GM21576 (cell line): ENCODE results near the gene TRIM44.

Experiments used
- ATAC-seq: cut with Tn5 transposase; IDR thresholded peaks from one replicate; pipeline ENCODE4 v1.9.1; 2021; ENCODE audit warnings: mild to moderate bottlenecking, moderate library complexity; ENCODE audit not compliant: unreplicated experiment

Gene TRIM44

DNA sequence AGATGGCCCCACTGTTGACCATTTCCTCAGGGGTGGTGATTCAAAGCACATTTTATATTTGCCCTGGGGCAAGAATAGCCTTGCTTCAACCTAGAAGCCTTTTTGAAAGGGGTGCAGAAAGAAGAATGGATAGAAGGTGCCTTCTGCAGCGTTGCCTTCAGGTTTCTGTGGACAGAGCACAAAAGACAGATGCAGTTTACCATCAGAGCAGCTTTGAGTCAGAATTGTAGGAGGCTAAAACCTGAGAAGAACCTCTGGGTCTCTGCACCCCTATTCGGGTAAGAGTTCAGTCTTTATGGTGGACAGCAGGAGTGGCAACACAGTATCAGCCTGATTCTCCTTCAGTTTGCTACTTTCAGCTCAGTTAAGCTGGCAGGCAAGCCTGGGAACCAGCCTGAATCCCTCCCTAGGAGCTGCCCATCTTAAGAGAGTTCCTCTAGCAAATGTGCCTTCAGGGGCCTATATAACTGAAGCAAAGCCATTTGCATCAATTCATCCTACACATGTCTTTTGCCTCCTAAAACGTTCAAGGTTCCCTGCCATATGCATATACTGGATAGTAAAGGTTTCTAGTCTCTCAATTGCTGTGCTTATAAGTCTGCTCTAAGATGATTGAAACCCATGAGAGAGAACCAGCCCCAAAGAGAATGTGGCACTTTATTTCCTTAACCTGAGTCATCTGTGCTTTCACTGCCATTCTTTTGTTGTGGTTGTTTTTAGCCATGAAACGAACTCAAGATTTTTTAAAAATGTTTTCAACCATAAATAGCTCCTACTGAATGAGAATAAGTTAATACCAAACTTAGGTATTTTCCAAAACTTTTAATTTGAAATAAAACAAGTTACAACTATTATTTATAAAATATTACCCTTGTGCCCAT is 123.0 kb downstream of the TRIM44 start:
- ATAC-seq: peak; percentile 56

DNA sequence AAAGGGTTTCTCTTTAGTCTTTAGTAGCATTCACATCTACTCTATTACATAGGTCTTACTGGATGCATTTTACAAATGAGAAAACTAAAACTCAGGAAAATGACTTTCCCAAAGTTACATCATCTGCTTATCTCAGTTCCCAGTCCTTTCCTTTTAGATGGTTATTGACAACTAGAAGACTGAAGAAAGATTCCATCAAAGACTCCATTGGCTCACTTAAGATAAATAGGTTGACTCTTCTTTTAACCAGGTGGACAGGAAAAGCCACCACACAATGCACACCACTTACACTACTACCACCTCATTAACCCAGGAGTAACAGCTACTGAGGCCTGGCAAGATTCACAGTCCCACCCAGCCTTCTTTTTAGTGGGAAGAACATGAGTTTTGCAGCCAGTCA is 123.6 kb downstream of the TRIM44 start:
- ATAC-seq: no peak

DNA sequence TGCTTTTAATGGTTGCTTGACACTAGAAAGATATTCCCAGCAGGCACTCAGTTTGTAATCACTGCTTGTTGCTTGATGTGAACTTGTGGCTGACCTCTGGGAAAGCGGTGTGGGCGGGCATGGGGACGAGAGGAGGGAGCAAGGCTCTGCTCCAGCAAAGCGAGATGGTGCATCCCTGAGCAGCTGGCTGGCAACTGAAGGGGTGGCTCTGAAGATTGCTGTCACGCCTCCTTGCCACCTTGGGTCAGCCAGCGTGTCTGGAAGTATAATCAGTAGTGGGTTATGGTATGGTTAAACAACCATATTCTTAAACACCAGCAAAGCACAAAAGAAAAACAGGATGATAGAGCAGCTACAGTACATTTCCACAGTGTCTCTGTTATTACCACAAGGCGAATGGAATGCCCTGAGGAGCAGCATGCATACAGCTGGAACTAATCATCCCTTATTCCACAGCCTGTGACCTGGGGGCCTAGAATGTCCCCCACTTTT is 124.5 kb downstream of the TRIM44 start:
- ATAC-seq: no peak

DNA sequence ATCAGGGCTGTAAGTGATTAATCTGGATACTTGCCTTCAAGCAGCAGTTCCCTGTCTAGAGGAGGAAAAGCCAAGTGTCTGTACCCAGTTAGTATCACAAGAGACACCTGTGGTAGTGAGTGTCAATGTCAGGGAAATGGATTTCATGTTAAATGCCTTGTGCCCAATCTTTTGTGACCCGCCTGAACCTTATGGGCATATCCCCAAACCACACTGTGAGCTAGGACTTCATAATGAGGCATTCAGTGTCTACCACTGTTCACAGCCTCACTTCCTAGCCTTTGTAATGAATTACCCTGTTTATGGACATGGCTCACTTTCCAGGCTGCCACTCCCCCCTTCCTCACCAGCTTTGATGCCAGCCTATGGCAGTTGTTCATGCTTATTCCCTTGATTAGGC is 125.1 kb downstream of the TRIM44 start:
- no peak for ATAC-seq

DNA sequence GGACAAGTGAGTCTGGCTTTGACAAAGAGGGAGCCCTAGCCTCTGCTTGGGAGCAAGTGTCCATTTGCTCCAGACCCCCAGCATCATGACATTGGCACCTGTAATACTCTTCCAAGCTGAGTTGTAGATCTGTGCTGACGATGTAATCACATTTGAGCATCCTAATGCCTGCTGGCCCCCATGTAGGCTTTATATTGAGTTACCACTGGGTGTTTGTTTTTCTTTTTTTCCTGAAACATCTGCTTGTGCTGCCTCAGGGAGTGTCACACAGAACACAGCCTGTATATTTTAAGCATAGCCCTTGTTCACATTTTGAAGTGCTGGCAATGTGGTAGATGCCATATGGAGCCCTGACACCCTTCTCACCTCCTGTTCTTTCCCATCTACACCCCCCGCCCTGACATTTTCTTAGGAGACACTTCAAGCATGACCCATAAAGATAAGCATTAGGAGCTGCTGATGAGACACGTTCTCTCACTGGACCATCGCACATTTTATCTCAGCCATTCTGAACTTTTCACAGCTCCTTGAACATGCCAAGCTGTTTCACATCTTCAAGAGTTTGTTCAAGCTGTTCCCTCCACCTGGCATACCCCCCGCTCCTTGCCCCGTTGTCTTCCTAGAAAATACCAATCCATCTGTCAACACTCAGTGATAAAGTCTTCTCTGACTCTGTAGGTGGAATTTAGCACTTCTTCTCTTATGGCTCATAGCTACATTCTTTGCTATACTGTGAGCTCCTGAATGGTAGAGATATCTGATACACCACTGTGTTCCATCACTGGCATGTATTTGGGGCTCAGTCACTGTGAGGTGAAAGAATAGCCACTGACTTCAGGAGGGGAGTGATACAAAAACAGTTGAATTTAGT is 128.7 kb downstream of the TRIM44 start:
- no peak for ATAC-seq

DNA sequence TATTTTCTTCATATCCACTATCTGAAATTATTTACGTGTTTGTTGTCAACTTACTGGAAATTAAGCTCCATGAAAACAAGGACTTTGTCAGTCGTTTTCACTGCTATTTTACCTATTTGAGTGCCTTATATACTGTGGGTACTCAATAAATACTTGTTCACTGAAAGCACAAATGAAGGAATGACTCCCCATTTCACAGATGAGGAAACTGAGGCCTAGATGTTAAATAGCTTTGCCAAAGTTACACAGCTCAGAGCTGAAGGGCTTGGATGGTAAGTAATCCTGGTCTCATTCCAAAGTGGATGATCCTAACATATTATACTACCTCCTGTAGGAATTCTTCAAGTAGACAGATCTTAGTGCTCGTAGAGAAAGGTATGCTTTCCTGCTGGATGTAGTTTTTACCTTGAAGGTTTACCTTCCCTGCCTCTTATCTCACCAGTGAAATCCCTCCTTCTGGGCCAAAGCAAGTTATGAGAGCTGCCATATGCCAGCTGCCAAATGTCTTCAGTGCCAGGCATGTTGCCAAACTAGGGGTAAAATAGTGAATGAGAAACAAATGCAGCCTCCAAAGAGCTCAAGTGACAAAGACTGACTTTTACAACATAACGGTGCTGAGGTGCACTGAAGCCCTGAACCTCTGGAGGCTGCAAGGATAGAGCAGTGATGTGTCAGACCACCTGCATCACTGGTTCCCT is 129.7 kb downstream of the TRIM44 start:
- ATAC-seq: no peak

DNA sequence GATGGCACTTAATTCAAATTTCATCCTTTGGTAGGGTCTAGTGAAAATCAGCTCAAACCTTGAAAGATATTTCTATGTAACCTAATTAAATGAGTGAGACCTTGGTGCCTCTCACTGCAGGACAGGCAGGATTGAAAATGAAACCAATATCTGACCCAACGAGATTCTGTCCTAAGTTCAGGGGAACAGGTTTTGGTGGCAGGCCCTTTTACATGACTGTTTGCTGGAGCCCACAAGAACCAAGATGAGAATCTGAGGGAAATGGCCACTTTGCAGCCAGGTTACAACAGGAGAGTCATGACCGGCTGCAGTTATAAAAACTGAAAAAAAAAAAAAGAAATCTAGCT is 130.2 kb downstream of the TRIM44 start:
- ATAC-seq: no peak

DNA sequence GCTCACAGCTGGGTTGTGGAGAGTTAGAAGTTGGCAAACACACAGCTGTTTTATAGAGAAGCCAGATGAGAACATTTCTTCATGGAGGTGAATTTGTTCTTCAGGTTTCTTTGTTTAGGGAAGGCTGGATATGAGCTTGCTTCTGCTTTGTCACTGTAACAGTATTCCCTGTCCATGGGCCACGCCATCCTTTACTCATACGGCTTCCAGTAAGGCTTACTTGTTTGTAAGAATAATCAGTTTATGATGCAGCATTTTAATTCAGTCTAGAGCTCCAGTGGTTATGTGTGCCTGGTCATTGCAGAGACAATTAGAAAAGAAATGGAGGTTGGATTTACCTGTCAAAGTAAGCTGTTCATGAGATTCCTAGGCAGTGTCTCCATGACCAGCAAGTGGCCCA is 131.8 kb downstream of the TRIM44 start:
- no peak for ATAC-seq

DNA sequence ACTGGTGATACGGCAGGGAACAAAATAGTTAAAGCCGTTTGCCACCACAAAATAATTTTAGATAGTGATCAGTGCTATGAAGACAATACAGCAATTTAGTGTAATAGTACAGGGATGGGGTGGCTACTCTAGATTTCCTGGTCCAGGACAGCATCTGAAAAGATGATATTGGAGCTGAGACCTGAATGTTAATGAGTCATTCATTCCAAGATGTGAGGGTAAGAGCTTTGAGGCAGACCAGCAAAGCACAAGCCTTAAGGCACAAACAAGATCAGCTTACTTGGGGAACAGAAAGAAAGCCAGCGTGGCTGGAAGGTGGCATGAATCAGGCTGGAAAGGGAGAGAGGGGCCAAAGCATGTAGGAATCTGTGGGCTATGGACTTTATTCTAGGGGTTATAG is 132.3 kb downstream of the TRIM44 start:
- no peak for ATAC-seq

DNA sequence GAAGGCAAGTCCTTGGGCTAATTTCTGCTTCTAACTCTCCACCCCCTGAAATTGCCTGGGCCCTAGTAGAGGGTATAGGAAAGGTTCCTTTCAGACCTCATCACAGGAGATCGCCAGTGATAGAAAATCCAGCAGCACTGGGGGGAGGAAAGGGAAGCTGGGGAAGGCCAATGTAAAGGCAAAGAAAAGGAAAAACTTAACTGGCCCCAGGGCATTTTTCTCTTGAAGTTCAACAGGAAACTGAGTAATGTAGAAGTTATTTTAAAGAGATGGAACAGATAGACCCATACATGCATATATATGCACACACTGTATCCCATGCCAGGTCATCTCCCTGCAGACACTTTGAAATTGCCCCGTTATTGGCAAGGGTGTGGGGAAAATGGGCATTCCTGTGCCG is 134.0 kb downstream of the TRIM44 start:
- no peak for ATAC-seq

DNA sequence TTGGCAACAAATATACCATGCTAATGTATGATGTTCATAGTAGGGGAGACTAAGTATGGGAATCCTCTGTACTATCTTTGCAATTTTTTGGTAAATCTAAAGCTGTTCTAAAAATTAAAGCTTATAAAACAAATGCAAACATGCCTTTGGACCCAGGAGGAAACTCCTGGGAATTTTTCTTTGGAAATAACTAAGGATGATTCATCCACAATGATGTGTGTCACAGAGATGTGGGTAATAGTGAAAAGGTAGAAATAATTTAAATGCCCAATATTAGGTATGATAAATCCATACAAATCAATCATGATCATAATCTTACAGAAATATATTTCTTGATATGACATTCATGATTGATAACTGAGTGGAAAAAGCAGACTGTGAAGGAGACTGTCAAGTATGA is 135.8 kb downstream of the TRIM44 start:
- no peak for ATAC-seq

DNA sequence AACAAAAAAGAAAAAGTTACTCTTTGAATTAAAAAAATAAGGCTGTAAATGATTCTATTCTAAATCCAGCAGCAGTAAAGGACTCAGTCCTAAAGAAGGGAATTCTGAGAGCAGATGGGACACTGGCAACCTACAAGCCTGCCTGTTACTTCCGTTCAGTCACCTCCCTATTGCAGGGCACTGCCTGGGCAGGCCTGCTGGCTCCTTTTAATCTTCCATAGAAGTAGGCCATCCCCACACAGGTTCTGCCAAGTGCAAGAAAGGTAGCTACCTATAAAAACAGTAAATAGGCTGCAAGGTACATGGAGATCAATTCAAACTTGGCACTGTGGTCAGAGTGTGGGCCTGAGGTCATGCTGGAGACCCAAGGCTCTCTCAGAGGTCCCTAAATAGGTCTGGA is 136.4 kb downstream of the TRIM44 start:
- no peak for ATAC-seq

DNA sequence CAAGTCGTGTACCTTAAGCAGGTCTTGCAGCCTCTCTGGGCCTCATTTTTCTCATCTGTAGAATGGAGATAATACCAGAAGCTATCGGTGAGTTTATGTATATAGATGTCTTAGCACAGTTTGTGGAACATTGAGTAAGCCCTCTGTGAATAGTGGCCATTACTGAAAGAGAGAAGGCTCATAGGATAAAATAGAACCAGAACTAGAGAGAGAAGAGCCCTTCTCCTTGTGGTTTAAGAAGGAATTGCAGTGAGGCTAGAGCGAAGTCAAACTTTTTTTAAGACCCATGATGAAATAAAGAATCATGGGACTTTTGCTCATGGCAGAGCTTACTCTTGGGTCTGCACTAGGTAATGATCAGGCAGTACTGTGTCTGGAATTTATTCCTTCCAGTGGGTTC is 137.1 kb downstream of the TRIM44 start:
- no peak for ATAC-seq

DNA sequence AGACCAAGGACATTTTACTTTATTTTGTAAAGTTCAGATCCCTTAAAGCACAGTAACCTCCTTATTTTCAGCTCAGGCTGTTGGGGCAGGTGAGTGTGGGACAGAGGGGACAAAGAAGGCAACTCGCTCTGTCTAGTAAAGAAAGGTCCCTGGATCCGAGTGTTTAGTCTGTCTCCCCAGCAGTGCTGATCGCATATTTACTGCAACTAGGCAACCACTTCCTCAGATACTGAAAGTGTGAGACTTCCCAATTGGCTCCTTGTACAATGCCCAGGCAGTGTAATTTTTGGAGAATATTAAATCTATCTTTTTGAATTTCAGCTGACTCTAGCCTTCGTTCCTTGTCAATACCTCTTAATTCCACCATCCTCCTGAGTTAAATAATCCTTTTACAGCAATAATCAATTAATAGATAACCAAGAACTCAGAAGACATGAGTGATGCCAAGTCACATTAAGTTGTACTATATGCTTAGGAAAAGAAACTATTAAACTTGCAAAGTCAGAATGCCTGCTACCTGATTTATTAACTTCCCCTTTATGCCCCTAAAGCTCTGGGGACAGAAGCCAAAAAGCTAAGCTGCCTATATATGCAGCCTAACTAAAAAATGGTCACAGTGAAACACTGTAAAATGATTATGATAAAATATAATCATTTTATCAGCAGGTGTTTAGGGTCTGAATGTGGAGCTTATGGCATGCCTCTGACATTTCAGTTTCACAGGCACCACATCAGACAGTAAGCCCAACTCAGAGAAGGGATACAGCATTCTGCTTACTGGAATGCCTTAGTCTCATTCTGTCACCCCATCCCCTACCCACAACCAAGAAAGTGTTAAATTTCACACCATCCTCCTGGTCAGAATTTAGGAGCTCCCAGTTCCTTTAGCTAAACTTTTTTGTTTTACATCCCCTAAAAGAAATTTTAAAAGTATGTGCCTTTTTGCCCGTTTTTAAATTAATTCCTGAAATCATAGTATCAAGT is 138.7 kb downstream of the TRIM44 start:
- ATAC-seq: peak; percentile 90

DNA sequence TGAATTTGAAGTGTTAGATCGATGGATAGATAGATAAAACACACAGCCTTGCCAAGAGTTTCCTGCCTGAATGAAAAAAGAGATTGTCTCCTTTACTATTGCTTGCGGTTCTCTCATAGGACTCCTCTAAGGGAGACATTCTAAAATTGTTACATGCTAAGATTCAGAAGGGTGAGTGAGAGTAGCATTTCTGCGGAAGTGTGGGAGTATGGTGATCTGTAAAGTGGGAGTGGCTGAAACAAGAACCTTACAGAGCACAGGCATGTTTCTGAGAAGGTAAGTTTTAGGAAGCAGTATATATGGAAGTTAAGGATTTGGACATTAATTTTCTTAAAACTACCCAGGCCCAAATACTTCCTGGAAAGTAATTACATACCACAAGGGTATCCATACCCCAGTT is 139.6 kb downstream of the TRIM44 start:
- ATAC-seq: no peak

DNA sequence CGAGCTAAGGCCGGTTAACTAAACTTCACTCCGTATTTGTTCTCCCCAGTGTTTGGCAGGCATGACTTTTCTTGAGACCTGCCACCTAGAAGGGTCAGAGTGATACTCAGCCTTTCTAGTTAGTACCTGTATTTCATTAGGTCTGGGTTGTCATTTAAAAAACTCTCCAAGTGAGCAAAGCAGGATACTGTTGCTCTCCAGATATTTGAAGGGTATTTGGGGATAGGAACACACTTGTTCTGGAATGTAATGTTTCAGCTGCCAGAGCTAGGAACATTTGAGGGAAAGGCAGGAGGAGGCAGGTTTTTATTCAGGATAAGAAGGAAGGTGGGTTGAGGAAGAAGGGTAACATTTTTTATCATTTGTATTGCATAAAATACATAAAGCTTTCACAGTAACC is 140.1 kb downstream of the TRIM44 start:
- ATAC-seq: no peak

DNA sequence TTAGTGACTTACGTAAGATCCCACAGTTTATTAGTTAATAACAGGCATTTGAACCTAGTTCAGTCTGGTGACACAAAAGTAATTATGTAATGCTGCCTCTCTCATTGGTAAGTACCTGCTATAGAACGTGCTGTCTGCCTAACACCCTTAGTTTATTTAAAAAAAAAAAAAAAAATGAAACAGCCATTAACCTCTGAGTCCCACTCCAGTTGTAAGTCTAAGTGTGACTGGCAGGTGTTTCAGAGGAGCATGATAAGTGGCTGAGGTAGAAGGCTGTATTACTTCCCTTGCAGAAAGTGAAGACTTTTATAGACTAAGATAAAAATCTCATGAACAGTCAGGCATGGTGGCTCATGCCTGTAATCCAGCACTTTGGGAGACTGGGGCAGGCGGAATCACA is 140.5 kb downstream of the TRIM44 start:
- ATAC-seq: no peak

DNA sequence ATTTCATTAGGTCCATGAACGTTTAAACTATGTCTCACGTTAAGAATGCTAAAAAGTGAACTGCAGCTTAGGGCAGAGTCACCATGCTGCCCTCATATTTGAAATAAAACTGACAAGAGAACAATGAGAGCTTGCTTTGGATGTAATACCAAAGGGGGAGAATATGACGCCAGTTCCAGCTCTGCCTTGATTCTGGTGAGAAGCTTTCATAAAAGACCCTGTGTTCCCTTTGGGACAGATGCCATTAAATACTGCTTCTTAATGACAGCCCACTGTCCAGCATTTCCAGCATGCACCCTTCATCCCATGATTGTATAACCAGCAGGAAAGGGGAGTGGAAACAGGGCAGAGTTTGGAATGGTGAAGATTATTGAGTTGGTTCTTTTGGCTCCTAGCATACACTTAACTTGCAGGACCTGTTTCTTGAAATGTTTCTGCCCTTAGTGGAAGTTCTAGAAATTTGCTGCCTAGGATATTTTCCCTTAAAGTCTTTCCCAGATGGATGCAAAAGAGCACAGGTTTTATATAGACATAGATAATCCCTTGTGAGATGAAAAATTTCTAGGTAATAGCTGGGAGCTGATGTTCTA is 142.0 kb downstream of the TRIM44 start:
- ATAC-seq: no peak

DNA sequence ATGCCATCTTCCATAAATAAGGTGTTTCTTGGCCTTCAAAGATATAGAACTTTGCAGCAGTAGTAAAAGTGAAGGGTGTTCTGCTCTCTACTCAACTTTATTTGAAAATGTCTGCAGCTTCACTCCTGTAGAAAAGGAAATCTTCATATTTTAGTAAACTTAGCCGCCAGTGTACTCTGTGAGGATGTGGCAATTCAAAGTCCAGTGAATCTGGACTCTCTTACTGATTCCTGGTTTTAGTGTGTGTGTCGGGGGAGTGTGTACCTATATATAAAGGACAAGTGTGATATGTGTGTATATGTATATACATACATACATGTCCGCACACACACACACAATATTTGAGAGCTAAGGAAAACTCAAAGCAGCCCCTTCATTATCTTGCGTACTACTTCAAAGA is 147.0 kb downstream of the TRIM44 start:
- no peak for ATAC-seq
